Activated T-helper 1 cell treated with anti-CD3 and anti-CD28 coated beads, Interleukin-2, amount 50 U/mL, for 16 hours (primary cell): ENCODE data around the gene CUX1.

ENCODE experiments used
- DNase-seq, 2 donors: peaks; one replicate each; pipeline ENCODE4 v3.0.0-alpha.2; 2020; ENCODE audit warnings: low read depth in 1 of 2, low spot score in 1 of 2

The CUX1 gene

GRCh38 chr7:102065226-102065625, 247.8 kb downstream of the CUX1 start:
- DNase-seq, result no peak

GRCh38 chr7:102066476-102066875, 249.1 kb downstream of the CUX1 start:
- no peak for DNase-seq

- DNase-seq, result no peak
Observed at GRCh38 chr7:102068846-102069245, 251.4 kb downstream of the CUX1 start.

GRCh38 chr7:102069931-102070629, 252.7 kb downstream of the CUX1 start:
- DNase-seq, result no peak

- DNase-seq, result no peak
Observed at GRCh38 chr7:102072003-102072402, 254.6 kb downstream of the CUX1 start.

- no peak for DNase-seq
Observed at GRCh38 chr7:102072636-102073209, 255.3 kb downstream of the CUX1 start.

GRCh38 chr7:102073931-102074880, 256.8 kb downstream of the CUX1 start:
- DNase-seq, result no peak

- DNase-seq, result no peak
Observed at GRCh38 chr7:102075126-102075525, 257.7 kb downstream of the CUX1 start.

GRCh38 chr7:102075553-102076135, 258.2 kb downstream of the CUX1 start:
- DNase-seq, result no peak

GRCh38 chr7:102077081-102077480, 259.7 kb downstream of the CUX1 start:
- DNase-seq, result no peak

- DNase-seq, result no peak
Observed at GRCh38 chr7:102079140-102080018, 262.0 kb downstream of the CUX1 start.

- DNase-seq, result no peak
Observed at GRCh38 chr7:102080019-102080433, 262.6 kb downstream of the CUX1 start.

- DNase-seq, result no peak
Observed at GRCh38 chr7:102080434-102081243, 263.2 kb downstream of the CUX1 start.

- DNase-seq, result no peak
Observed at GRCh38 chr7:102081244-102081627, 263.8 kb downstream of the CUX1 start.

GRCh38 chr7:102082693-102083368, 265.4 kb downstream of the CUX1 start:
- no peak for DNase-seq

GRCh38 chr7:102085218-102085772, 267.9 kb downstream of the CUX1 start:
- no peak for DNase-seq

GRCh38 chr7:102089175-102090098, 272.0 kb downstream of the CUX1 start:
- DNase-seq, result no peak
